HG03025 (cell line): ENCODE measurements around the gene KRTAP12-1.

Source experiments
- ATAC-seq: cut with Tn5 transposase; IDR thresholded peaks from one replicate; pipeline ENCODE4 v1.9.1; 2021; ENCODE audit warnings: mild to moderate bottlenecking, moderate library complexity; ENCODE audit not compliant: unreplicated experiment, low FRiP score

The KRTAP12-1 gene

GRCh38 chr21:44711327-44712202 is 29.6 kb upstream of the KRTAP12-1 start, which contains the start of gene TSPEAR:
TSS of gene TSPEAR (minus strand) at chr21:44711572. CDS start at chr21:44711514, 58 bp downstream.
- no peak for ATAC-seq

GRCh38 chr21:44710756-44711326 is 28.9 kb upstream of the KRTAP12-1 start:
- no peak for ATAC-seq

GRCh38 chr21:44710294-44710665 is 28.3 kb upstream of the KRTAP12-1 start:
- ATAC-seq: no peak

GRCh38 chr21:44709426-44710293 is 27.7 kb upstream of the KRTAP12-1 start:
- no peak for ATAC-seq

DNA sequence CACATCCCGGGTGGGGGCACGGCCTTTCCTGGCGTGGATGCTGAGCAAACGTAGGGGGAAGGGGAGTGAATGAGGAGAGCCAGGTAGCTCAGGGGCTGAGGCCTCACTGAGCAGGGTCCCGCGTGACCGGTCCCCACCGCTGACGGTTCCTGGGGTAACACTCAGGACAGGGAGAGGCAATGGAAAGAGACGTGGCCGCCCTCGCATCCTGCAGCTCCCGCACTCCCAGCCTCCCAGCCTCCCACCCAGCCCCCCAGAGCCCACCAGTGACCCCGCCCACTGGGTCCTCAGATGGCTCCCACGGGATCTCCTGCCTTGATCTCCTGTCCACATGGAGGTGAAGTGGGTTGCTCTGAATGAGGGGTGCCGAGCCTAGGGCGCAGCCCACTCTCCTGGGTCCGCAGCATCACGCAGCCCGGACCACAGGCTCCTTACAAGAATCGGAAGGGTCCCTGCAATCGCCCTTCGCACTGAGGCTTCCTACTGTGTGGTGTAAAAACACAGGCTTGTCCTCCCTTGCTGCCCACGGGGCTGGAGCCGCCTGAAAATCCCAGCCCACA is 27.0 kb upstream of the KRTAP12-1 start:
- ATAC-seq: no peak

GRCh38 chr21:44708213-44708865 is 26.4 kb upstream of the KRTAP12-1 start:
- no peak for ATAC-seq

- no peak for ATAC-seq
Measured at GRCh38 chr21:44706706-44707581, 25.0 kb upstream of the KRTAP12-1 start.

- no peak for ATAC-seq
Measured at GRCh38 chr21:44706026-44706705, 24.2 kb upstream of the KRTAP12-1 start.

DNA sequence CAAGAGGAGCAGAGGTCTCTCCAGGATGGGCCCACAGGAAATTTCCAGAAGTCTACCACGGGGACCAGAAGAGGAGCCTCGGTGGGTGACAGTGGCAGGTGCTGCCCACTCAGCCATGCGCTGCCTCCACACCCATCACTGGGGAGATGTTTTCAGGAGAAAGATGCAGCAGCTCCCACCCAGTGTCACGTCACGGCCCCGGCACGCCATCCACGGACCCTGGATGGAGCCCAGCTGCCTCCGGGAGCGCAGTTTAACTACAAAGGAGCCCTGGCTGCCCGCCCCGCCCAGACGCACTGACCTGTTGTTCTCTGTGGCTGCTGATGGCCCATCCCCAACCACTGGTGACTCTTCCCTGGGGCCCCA is 22.7 kb upstream of the KRTAP12-1 start:
- ATAC-seq: no peak

DNA sequence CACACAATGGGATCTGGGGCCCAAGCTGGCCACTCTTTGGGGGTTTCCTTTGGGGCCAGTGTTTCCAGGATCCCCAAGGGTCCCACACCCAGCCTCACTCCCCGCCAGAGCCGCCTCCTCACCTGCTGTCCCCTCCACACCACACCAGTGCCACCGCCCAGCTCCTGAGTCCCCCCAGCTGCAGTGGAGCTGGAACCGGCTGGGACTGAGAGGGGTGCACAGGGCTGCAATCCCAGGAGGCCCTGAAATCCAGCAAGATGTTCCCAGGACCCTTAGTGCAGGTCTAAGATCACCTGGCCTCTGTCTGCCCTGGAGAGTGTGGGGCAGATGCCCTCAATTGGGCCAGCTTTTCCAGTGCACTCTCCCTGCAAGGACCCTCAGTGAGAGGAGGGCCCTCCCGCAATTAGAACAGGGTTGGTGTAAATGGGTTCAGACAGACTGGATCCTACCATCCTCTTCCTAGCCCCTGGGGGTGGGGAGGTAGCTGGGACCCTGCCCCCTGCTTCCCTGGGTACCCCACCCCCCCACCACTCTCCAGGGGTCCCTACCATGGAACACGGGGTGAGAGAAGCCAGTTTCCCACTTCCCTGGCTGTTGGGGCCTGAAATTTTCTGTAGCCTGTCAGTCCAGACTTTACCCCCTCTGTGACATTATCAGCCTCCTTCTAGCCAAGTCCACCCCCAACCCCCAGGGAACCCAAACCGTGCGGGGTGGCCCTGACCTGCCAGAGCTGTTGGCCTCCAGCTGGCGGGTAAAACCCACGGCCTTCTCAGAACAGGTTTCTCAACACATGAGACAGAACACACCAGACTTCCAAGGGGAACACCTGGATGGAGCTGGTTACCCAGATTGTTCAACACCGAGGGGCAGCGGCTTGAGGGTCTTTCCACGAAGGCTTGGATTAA is 22.0 kb upstream of the KRTAP12-1 start:
- ATAC-seq: no peak

DNA sequence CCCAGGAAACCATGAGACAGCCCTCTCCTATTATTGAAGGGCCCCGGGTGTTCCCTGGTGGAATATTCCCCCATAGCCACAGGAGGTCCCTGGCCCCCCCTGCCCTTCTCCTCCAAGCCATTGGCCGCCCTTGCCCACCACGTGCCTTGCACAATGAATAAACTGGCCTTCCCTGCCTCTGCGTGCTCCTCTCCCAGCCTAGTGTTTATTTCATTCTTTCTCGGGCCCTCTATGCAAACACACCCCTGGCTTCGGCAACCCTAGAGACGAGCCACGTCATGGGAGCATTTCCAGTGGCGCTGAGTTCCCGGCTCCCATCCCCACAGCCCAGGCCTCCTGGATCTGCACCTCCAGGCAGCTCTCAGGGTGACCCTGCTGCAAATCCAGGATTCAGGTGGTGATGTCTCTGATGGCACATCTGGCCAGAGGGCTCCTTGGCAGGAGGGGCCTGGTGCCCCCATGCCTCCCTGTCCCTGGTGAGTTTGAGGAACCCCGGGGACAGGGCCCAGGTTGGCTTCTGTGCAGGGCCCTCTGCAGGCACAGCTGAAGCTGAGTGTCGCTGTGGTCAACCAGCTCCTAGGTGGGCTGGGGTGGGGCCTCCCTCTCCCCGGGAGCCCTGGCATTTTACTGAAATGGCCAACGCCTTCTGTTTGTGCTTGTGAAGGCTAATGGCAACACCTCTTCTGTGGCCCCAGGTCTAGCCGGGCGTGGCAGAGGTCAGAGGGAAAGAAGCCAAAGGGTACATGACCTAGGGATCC is 21.2 kb upstream of the KRTAP12-1 start:
- no peak for ATAC-seq

GRCh38 chr21:44702111-44702972 is 20.4 kb upstream of the KRTAP12-1 start:
- no peak for ATAC-seq

DNA sequence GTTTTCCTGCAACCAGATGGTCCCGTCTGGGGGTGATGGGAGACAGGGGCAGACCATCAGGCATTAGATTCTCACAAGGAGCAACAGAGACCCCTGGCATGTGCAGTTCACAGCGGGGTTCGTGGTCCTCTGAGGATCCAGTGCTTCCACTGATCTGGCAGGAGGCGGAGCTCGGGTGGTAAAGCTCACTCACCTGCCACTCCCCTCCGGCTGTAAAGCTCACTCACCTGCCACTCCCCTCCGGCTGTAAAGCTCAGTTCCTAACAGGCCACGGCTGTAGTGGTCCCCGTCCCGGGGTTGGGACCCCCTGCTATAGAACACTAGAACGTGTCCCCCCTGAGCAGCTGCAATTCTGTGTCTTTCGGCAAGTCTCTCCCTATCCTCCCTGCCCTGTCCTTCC is 19.6 kb upstream of the KRTAP12-1 start:
- ATAC-seq: no peak

GRCh38 chr21:44701023-44701400 is 19.0 kb upstream of the KRTAP12-1 start:
- ATAC-seq: no peak

DNA sequence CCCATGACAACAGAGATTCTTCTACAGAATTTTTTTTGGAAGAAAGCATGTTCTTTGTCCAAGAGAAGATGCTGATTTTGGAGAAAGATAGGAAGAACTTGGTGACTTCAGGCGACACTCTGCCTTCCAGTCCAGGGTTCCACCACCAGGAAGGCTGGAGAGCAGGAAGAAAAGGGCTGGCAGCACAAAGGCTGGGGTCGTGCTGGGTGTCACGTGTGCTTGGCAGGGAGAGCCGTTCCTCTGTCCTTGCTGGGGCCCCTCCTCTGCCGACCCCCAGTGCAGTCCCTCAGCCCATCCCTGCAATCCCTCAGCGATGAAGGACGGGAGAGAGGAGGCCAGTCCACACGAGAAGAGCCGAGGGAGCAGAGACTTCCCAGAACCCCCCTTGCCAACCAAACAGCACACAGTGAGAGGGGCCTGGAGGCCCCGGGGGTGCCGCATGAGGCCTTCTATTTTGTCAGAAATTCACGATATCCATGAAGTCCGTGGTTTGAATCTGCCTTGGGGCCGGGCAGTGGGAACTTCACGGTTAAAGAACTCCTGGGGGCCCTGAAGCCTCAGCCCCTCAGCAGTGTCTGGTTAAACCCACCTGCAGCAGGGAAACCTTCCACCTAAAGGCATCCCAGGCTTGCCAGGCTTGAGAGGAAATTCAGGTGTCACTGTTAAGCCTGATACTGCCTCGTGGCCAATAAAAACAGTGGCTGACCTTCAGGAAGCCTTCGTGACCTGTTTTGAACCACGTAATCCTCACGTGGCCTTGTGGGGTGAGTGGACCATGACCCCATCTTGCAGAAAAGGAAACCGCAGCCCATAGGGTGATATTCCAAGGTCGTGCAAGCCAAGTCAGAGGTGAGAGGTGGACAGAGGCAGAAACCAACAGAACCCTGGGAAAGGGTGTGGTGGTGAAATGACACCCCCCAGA is 18.4 kb upstream of the KRTAP12-1 start:
- no peak for ATAC-seq
